Measurements from ENCODE around the gene AGO3.
"Not testable (repeated sequence)": the region's sequence is repeated elsewhere in the genome, so short reads cannot be mapped to it uniquely, and the experiment has no call there.

AGO3 gene

DNA sequence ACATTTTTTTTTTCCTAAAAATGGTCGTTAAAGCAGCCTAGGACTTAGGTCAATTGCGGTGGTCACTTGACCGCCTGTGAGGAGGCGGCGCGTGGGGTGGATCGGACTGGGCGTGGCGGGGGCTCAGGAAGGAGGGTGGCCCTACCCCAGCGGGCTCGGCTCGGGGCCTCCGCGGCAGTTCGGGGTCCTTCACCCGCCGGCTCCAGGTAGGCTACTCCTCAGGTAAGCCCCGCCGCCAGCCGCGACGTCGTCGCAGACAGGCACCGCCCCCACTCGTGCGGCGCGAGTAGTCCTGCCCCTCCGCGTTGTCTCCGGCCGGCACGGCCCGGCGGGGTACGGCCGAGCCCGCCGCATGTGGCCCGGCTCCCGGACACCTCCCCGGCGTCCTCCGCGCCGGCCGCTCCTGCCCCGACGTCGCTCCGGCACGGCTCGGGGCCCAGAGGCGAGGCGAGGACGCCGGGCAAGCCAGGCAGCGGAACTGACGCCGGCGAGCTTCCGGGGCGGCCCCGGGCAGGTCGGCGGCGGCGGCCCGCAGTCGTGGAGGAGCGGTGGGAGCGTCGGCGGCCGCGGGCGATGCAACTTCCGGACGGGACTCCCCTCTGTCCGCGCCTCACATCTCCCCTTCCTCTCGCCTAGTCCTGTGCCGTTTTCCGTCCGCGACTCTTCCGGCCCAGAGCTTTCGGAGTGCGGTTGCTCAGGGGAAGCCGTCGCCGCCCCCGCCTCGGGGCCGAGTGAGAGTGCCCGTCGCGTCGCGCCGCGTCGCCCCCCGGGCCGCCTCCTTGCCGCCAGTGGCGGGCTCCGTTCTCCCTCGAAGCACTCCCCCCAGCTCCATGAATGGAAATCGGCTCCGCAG, at the start of gene AGO3:
Gene AGO3, plus strand, starts transcription at position 513 of the 853 bp plus-strand sequence. Its CDS starts 322 bp downstream, at position 835.
- DNase-seq, result peak; percentile 88

DNA sequence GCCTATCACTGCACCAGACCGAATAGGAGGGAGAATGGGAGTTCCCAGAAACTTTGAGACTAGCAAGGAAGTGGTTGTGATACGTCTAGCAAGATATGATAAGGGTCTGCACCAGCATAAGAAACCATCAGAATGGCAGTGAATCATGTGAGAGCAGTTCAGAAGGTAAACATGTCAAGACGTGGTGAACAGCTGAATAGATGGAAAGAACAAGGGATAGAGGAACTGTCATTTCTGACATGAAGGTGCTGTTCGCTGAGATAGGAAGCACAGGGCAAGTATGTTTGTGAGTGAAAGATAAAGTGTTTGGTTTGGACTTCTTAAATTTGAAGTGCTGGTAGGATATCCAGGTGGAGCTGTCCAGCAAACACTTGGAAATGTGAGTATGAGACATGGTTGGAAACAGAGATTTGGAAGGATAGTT, 49.0 kb upstream of the AGO3 start:
- no peak for DNase-seq

DNA sequence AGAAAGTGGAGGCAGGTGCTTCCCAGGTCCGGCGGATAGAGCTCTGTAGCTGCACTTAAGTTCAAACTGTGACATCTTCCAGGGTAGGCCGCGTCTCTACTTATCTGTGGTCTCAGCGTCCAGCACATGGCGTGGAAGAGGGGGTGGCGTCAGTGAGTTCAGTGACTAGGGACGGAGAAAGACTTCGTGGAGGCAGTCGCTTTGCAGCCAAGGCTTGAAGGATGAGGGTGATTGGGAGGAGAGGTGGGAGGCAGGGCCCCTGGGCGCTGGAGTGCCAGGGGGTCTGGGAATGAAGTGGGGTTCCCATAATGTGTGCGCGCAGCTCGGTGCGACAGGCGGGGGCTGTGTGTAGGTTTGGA, 48.3 kb upstream of the AGO3 start:
- DNase-seq, result peak; percentile 4

DNA sequence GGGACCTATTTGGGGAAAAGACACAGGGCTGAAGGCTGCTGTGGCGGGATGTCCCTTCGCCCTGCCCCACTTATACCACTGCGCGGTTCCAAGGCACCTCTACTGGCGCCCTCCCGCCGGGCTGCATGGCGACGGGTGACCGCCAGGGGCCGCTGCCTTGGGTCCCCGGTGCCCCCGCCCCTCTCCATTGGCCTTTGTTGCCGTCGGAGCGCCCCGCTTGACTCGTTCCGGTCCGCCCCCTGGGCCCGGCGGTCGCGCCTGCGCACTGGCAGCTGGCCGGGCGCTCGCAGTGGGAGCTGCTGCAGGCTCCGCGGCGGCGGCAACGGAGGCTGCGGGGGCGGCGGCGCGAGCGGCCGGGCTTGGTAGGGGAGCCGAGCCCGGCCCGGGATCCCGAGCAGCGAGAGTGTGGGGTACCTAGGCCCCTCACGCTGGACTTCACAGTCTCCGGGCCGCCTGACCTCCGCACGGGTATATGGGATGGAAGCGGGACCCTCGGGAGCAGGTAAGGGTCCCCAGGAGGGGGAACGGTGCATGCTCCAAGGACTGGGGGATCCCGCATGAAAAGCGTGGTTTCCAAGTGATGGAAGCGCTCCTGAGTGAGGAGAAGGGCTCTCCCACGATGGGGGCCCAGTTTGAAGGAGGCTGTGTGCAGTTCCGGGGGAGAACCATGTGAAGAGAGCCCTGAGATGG, 47.8 kb upstream of the AGO3 start, which contains the start of gene AGO1:
Gene AGO1, plus strand, starts transcription at position 265 of the 690 bp plus-strand sequence. Its CDS starts 213 bp downstream, at position 478.
- DNase-seq, result peak; percentile 97

DNA sequence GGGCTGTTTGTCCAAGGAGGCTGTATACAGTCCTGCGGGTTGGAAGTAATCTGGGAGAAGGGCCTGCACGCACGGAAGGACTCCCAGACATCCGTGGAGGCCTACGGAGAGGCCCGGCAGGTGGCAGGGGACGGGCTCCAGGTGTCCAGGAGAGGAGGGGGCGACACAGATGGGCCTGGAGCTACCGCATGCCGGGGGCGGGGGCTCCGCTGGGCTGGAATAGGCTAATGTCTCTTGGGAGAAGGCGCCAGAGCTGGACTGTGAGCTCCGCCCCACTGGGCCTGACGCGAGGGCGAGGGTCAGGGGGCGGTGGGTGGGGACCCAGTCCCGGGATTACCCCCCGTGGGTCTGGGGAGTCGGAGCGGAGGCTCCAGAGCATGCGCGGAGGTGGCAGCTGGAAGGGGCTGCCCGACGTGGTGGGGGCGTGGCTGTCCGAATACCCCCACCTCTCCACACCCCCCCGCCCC, 47.2 kb upstream of the AGO3 start:
- DNase-seq, result peak; percentile 62

DNA sequence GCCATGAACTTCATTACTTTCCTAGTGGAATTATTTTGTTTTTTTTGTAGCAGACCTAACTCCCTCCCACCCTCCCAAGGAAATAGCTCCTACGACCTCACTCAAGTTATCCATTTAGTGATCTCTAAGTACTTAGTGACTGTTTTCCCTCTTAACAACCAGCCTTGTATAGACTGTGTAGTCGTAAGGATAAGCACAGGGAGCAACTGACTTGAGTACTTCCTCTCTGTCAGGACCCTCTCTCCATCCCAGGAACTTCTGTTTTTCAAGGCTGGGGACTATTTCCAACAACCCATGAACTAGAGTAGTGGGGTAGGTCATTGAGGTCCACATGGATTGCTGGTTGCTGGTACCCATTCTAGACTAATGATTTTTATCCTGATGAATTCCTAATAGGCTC, 46.0 kb upstream of the AGO3 start:
- DNase-seq, result no peak

DNA sequence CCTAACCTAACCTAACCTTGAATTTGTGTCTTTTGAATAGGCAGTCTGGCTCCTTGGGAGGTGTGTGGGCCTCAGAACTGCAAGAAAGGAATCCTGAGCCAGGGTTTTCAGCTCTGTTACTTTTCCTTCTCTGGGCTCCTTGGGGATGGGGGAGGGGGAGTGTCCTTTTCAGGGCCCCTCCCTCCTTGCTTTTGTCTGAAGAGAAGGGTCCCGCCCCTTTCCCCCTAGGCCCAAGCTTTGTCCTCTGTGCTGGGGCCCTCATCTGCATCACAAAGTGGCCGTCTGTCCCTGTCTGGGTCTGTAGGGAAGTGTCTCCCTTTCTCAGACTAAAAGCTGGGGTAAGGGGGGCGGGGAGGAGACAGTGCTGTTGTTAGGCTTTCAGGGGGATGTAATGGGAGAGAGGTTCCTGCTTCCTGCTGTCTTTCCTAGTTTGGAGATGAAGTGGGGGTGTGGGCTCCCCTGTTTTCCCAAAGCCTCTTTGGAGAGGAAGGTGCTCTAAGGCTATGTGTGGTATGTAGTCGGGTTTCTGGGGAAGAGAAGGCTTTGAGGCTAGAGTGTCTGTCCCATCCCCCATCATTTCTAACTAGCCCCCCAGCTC, 44.8 kb upstream of the AGO3 start:
- DNase-seq, result no peak

DNA sequence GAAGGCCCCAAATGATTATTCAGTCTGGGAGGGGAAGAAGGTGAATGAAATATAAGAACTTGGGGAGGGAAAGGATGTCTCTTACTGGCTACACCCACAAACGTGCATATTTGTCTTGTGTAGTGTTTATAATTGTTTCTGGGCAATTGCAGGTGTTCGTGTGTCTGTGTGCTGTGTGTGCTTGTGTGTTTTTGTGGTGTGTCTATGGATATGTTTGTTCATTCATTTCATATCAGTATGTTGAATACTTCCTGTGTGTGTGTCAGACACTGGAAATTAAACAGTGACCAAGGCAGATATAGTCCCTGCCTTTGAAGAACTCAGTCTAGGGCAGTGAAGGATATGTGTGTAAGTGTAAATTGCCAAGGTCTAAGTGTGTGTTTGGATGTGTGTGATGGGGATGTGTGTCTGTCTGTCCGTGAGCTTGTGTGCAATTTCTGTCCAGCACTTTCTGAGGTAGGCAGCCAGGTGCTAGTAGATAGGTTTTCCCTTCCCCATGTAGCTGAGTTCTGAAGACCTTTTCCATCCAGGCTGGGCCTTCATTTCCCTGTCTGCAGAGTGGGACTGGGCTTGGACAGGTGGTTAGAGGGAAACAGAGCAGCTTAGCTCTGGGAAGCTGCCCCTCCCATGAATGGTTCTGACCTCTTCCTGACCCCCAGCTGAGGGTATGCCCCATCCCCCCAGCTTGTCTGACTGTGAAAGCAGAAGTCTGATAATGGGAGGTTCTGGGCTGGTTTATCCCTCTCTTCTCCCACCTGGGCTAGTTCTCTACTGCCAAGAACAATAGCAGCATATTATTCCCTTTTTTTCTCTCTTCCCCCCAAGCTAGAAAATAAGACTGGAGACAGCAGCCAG, 44.1 kb upstream of the AGO3 start:
- DNase-seq, result no peak

DNA sequence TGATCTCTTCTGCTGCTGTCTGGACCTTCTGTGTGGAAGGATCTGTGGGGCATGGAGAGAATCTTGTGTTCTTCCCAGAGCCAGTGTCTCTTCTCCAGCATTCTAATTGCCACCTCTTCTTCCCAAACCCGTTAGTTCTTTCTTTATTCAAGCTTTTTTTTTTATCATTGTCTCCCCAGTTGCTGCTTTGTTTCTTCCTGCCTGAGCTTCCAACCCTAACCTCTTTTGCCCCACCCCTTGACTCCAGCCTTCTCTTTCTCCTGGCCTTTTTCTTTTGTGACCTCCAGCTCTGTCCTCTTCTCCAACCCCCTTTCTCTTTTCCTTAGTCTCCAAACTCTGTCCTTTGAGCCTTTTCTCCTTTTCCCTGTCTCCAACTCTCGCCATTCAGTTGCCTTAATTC, 43.4 kb upstream of the AGO3 start:
- DNase-seq, result no peak

DNA sequence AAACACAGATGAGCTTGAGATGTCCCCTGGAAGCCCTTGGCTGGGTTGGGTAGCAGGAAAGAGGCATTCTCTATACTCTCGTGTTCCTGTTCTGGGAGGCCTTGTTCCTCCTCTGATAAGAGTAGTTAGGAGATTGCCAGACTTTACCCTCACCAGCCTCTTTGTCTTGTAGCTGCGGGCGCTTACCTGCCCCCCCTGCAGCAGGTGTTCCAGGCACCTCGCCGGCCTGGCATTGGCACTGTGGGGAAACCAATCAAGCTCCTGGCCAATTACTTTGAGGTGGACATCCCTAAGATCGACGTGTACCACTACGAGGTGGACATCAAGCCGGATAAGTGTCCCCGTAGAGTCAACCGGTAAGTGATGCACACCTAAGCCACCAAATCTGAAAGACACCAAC, 42.6 kb upstream of the AGO3 start:
- DNase-seq, result no peak

DNA sequence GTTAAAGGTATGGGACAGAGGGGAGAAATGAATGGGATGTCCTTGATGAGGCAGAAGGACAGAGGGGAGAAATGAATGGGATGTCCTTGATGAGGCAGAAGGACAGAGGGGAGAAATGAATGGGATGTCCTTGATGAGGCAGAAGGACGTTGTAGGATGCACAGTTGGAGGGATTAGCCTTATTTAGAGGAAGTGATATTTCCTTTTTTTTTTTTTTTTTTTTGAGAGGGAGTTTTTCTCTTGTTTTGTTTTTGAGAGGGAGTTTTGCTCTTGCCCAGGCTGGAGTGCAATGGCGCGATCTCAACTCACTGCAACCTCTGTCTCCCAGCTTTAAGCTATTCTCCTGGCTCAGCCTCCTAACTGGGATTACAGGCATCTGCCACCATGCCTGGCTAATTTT, 41.9 kb upstream of the AGO3 start:
- DNase-seq, result not testable (repeated sequence)

DNA sequence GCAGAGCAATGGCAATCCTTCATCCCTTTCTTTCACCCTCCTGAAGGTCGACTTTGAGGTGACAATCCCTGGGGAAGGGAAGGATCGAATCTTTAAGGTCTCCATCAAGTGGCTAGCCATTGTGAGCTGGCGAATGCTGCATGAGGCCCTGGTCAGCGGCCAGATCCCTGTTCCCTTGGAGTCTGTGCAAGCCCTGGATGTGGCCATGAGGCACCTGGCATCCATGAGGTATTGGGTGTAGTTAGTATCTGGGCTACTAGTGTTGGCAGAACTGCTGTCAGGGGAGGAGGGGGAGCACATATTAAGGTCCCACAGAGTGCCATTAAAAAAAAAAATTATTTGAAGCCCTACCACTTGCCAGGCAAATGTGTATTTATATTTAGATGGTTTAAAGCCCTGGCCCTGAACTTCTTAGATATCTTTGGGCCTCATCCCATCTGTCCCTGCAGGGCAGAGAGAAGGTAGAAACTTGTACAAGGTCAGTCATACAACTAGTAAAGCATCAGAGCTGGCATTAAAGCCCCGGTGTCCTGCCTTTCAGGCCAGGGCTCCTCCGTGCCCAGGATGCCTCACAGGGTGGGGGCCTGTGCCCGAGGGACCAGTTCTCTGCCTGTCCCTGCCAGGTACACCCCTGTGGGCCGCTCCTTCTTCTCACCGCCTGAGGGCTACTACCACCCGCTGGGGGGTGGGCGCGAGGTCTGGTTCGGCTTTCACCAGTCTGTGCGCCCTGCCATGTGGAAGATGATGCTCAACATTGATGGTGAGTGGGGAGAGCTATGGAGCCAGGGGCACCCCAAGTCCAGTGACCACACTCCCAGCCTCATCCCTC, 37.6 kb upstream of the AGO3 start:
- no peak for DNase-seq

DNA sequence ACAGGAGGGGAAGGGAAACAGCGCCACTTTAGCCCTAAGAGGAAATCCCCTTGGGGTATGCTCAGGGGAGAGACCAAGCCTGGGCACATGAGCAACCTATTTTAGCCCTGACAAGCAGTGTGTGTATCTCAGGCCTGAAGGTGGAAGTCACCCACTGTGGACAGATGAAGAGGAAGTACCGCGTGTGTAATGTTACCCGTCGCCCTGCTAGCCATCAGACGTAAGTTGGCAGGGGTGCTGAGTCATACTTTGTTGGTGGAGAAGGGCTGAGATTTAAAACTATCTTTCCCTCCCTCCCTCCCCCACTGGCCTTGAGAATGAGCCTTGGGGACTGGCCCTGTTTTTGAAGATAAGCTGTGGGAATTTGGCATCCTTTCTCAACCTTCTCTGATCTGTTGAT, 36.7 kb upstream of the AGO3 start:
- no peak for DNase-seq

DNA sequence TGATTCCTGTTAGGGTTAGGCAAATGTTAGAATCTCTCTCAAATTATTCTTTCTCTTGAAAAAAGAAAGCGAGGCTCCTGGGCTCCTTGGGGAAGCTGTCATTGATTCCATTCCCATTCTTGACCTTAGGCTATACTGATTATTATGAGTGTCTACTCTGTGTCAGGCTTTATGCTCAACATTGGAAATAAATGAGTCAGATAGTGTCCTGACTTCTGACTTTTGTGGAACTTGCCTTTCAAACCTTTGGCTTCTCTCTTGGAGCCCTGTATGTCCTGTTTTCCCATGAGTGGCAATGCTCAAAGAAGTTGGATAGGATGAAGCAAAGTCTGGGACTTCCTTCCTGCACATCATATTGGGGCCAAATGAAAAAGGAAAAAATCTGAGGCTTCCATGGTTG, 36.2 kb upstream of the AGO3 start:
- no peak for DNase-seq

DNA sequence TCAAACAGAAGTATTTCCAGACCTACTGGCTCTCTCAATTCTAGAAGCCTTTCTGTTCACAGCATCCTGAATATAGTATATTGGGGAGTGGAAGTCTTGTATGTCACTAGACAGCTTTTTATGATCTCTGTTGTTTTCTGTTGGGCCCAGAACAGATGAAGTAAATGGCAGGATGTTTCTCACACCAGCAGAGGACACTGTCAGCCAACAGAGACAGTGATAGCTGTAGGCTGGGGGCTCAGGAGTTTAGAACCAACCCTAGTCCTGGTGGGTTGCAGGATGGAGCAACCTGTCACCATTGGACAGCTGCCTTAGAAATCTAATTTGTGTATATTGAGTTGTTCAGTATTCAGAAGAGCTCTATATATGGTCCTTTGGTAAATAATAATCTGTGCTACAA, 31.0 kb upstream of the AGO3 start:
- DNase-seq, result no peak

DNA sequence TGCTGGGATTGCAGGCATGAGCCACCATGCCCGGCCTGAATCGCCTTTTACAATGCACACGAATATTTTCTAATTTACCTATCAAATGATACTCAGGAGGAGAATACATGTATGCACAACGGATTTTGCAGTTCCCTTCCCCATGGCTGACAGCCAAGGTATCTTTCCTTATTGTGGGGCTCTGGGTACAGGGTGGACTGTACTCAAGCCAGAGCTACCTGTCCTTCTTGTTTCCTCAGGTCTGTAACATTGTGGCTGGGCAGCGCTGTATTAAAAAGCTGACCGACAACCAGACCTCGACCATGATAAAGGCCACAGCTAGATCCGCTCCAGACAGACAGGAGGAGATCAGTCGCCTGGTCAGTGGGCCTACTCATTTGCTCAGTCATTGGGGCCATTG, 29.7 kb upstream of the AGO3 start:
- DNase-seq, result no peak

DNA sequence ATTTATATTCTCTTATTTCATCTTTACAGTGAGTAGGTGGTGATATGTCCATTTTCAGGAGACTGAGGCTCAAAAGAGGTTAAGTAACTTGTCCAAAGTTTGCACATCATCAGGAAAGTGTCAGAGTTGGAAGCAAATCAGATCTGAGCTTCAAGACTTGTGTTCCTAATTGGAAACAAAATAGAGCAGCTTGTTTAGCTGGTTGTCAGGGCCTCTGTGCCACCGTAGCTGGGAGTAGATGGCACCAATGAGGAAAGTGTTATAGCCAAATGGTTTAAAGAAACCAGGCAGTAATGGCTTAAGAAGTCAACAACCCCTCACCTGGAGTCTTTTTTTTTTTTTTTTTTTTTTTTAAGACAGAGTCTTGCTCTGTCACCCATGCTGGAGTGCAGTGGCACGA, 28.2 kb upstream of the AGO3 start:
- no peak for DNase-seq

DNA sequence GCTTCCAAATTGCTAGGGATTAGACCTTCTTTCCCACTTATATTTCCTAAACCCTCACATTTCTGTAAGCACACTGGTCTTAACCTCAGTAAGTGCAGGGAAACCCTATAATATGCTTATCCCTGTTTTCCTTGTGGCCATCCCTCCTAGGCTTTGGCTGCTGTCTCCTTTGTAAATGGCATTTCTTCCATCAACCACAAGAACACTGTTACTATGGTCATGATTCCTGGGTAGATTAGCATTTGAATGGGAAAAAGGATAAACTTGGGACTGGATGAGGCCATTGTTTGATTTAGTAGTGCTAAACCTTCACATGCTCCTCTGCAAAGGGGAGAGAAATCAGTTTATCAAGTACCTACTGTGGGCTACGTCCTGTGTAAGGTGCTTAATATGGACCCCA, 16.2 kb upstream of the AGO3 start:
- no peak for DNase-seq

DNA sequence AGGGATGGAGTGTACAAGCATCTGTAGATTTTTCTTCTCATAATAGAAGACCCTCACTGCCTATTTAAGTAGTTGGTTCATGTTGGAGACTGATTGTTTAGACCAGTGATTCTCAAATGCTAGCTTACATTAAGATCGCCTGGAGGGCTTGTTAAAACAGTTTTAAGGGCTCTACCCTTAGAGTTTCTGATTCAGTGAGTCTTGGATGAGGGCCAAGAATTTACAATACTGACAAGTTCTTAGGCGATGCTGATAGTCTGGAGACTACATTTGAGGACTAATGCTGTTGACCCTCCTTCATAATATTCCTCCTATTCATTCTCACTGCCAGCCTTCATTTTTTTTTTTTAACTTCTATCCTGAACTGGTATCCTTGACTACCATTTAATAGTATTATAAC, 15.2 kb upstream of the AGO3 start:
- no peak for DNase-seq

DNA sequence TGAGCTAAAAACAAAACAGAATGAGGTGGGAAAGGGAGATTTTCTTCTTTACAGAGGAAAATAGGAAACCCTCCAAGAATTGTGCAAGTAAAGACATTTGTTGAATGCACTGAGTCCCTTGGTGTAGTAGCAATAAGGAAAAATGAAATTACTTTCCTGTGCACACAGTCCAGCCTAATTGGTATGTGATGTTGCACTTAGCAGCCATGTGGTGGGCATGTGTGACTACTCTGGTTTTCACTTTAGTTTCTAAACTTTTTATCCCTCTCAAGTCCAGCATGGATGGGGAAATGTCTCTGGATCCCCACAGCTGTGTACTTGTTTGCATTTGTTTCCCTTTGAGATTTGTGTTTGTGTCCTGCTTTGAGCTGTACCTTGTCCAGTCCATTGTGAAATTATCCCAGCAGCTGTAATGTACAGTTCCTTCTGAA, 7.1 kb upstream of the AGO3 start:
- no peak for DNase-seq

DNA sequence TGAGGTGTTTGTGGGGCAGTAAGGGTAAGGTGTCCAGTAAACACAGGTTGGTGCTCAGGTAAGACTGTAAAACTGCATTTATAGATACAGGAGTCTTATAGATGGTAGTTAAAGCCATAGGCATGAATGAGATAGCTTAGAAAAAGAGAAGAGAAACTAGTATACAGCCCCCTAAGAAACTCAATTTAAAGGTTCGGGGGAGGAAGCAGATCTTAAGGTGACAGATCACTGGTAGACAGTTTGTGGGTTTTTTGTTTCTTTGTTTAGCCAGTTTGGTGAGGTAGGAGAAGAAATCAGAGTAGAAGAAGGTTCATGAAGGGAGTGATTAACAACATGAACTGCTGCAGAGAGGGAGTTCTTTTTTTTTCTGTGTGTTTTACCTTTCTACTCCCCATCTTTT, 6.1 kb upstream of the AGO3 start:
- no peak for DNase-seq

DNA sequence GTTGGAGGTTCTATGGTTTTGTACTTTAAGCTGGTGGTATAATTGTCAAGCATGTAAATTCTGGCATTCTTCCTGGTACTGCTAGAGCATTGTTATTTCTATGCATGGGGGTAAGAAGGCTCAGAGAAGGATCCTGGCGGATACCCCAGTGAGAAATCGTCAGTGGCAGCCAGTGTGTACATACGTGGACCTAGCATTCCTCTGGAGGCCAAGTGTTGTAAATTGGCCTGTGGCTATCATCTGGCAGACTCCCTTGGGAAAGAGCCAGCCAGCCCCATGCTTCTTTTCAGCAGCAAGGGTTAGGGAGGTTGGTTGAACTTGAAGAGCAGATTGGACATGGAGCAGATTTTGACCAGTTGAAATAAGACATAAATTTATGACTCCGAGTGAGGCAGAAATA, 5.2 kb upstream of the AGO3 start:
- DNase-seq, result no peak
